ENCODE results near the gene TCF4. TPM values are rescaled to one million over a fixed set of nuclear protein-coding genes. Genes with fewer than 3 reads are reported as not detected.

Gene TCF4
- total and polyA plus RNA-seq, 2 donors (not counting 3 experiments of a cell fraction or from before 2014, with no cell fraction given) = 183 to 390 TPM

- Histone ChIP-seq H3K27ac (ENCODE audit: insufficient read depth, low read depth, low read length) (no peak overlapping the region), H3K9me1 (replicated peaks; ENCODE audit: control insufficient read depth, extremely low read depth, insufficient read depth, low read length) (no peaks in the 10 kb centered on the region), H3K36me3 (ENCODE audit: control insufficient read depth in 2 of 2, extremely low read depth in 1 of 2, insufficient read depth in 2 of 2, low read length in 2 of 2) (peaks cover 16 to 20% of the 10 kb centered on the region in 2 experiments), H4K20me1 (replicated peaks; ENCODE audit: control insufficient read depth, extremely low read depth, insufficient read depth, low read length) (peaks cover 2% of the 10 kb centered on the region), H3K27me3 (ENCODE audit: control insufficient read depth in 2 of 2, insufficient read depth in 2 of 2, low read length in 2 of 2) (no peaks in the 10 kb centered on the region), H3K9me3 (replicated peaks; ENCODE audit: control insufficient read depth, insufficient read depth, low read length) (no peaks in the 10 kb centered on the region), H3K4me2 (ENCODE audit: insufficient read depth, low read length) (no peak overlapping the region), H3K4me1 (ENCODE audit: control insufficient read depth, extremely low read depth, insufficient read depth, low read length) (peaks cover 67% of the 10 kb centered on the region), H3K9ac (replicated peaks; ENCODE audit: extremely low read depth, insufficient read depth, low read length) (no peak overlapping the region), H3K79me2 (ENCODE audit: control insufficient read depth, insufficient read depth, low read length) (no peaks in the 10 kb centered on the region), H2AFZ (ENCODE audit: low read depth, low read length) (no peak overlapping the region), H3K4me3 (replicated peaks in 1 of 3; ENCODE audit: insufficient read depth in 1 of 3, low read depth in 1 of 3, low read length in 3 of 3) (no peak overlapping the region)
- no peak for FAIRE-seq
- BruUV-seq (replicated peaks) = no TSS peak
- CTCF ChIA-PET = interaction anchor here (0.9 to 2.9 kb wide), 6 partner anchors 12 to 1308 kb away, joined by 3 to 14 read pairs (median 4); no protein-coding TSS in a partner anchor
- intact Hi-C loops (cut with micrococcal nuclease) (loop anchor here (5.0 to 10.0 kb wide), 3 partner anchors 757 to 1189 kb away; no protein-coding TSS in a partner anchor), dilution Hi-C loops (cut with MboI; ENCODE audit: extremely low pct_ligation_motif_present, low sequenced_read_pairs) (no loop called here)
- TF ChIP-seq POLR2AphosphoS5 (IDR thresholded peaks at IDR 0.05; ENCODE audit: insufficient read depth, low read depth, low read length) (no peak), JUN (IDR thresholded peaks at IDR 0.05; ENCODE audit: borderline replicate concordance, insufficient read depth, insufficient read length, low read depth) (no peak), MYC (IDR thresholded peaks at IDR 0.05; ENCODE audit: low read depth, low read length) (no peak), POLR2A (IDR thresholded peaks at IDR 0.05; ENCODE audit: low read depth, low read length) (no peak), MAX (IDR thresholded peaks at IDR 0.05; ENCODE audit: insufficient read depth, insufficient read length) (no peak), FOS (IDR thresholded peaks at IDR 0.05; ENCODE audit: borderline replicate concordance, insufficient read depth, low read length) (no peak), GATA2 (IDR thresholded peaks at IDR 0.05; ENCODE audit: insufficient read depth, insufficient read length, low read depth, low read length) (no peak), CTCF (IDR thresholded peaks at IDR 0.05; ENCODE audit: extremely low read depth in 1 of 2, insufficient read depth in 1 of 2, low read depth in 1 of 2, low read length in 2 of 2) (no peak), EZH2 (IDR thresholded peaks at IDR 0.05; ENCODE audit: borderline replicate concordance, low read depth, low read length, severe bottlenecking) (no peak)
- POLR2A ChIA-PET = no interaction called here
- peak; percentile 31 for DNase-seq (ENCODE audit: low read depth, low spot score)
Measured at GRCh38 chr18:55268151-55268601, 319.8 kb downstream of the TCF4 start.
